LHCN-M2 (cell line): Measurements from ENCODE around the gene CAMK2D. TPM values are rescaled to one million over a fixed set of nuclear protein-coding genes. Genes with fewer than 3 reads are reported as not detected.
A peak's percentile ranks its signal among the peaks of the same experiment; 100 is the strongest.

ENCODE experiments used
- DNase-seq: peaks from one replicate; pipeline ENCODE4 v3.0.0-alpha.2; 2012; ENCODE audit warnings: low read depth
- total RNA-seq: library from RNA; depleted of rRNA; stranded (reverse); fragments of >200 nt; gene quantifications from 2 replicates; pipeline ENCODE4 v1.2.3, GENCODE V29; 2014

Gene CAMK2D
- total RNA-seq, 1 experiment from 2014 or later = 99.8 TPM

- DNase-seq = peak; percentile 69
Observed at GRCh38 chr4:113444386-113444785, 317.2 kb downstream of the CAMK2D start.

- DNase-seq = peak; percentile 46
Observed at GRCh38 chr4:113442826-113443225, 318.7 kb downstream of the CAMK2D start.

- no peak for DNase-seq
Observed at GRCh38 chr4:113440371-113440770, 321.2 kb downstream of the CAMK2D start.

- DNase-seq = no peak
Observed at GRCh38 chr4:113438596-113438995, 322.9 kb downstream of the CAMK2D start.

GRCh38 chr4:113437129-113437528, 324.4 kb downstream of the CAMK2D start:
- DNase-seq = no peak

GRCh38 chr4:113436360-113436759, 325.2 kb downstream of the CAMK2D start:
- peak; percentile 84 for DNase-seq

- peak; percentile 92 for DNase-seq
Observed at GRCh38 chr4:113435893-113436292, 325.6 kb downstream of the CAMK2D start.

- no peak for DNase-seq
Observed at GRCh38 chr4:113434247-113434587, 327.3 kb downstream of the CAMK2D start.

- no peak for DNase-seq
Observed at GRCh38 chr4:113433536-113434246, 327.8 kb downstream of the CAMK2D start.

- DNase-seq = no peak
Observed at GRCh38 chr4:113433116-113433515, 328.4 kb downstream of the CAMK2D start.

GRCh38 chr4:113423631-113424030, 337.9 kb downstream of the CAMK2D start:
- DNase-seq = peak; percentile 74

- DNase-seq = no peak
Observed at GRCh38 chr4:113420938-113421337, 340.6 kb downstream of the CAMK2D start.

GRCh38 chr4:113419631-113420030, 341.9 kb downstream of the CAMK2D start:
- no peak for DNase-seq

- peak; percentile 88 for DNase-seq
Observed at GRCh38 chr4:113411496-113411938, 350.0 kb downstream of the CAMK2D start.

GRCh38 chr4:113410686-113411085, 350.9 kb downstream of the CAMK2D start:
- DNase-seq = no peak

- DNase-seq = no peak
Observed at GRCh38 chr4:113409181-113409580, 352.4 kb downstream of the CAMK2D start.

- no peak for DNase-seq
Observed at GRCh38 chr4:113407409-113407808, 354.1 kb downstream of the CAMK2D start.

GRCh38 chr4:113406723-113407016, 354.9 kb downstream of the CAMK2D start:
- no peak for DNase-seq

GRCh38 chr4:113405874-113406722, 355.4 kb downstream of the CAMK2D start:
- DNase-seq = no peak

GRCh38 chr4:113404841-113405240, 356.7 kb downstream of the CAMK2D start:
- DNase-seq = peak; percentile 41

GRCh38 chr4:113404167-113404571, 357.4 kb downstream of the CAMK2D start:
- no peak for DNase-seq
